ENCODE measurements around the gene TEAD1. TPM values are rescaled to one million over a fixed set of nuclear protein-coding genes. Genes with fewer than 3 reads are reported as not detected.

The TEAD1 gene
- total RNA-seq, 1 donor, result 176 TPM

DNA sequence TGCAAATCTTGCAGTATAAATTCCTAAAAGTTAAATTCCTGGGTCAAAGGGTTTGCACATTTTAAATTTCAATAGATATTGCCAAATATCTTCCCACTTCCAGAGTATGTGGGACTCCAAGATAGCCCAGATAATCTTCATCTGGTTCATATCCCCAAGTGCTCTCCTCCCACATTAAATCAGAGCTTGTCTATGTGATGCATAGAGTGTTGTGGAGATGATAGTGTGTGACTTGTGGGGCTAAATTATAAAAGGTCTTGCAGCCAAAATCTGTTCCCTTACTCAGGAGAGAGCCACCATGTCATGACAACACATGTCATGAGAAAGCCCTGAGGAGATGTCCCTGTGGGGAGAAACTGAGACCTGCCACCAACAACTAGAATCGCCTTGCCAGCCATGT, 39.9 kb upstream of the TEAD1 start:
- TF ChIP-seq, protein P1, sequence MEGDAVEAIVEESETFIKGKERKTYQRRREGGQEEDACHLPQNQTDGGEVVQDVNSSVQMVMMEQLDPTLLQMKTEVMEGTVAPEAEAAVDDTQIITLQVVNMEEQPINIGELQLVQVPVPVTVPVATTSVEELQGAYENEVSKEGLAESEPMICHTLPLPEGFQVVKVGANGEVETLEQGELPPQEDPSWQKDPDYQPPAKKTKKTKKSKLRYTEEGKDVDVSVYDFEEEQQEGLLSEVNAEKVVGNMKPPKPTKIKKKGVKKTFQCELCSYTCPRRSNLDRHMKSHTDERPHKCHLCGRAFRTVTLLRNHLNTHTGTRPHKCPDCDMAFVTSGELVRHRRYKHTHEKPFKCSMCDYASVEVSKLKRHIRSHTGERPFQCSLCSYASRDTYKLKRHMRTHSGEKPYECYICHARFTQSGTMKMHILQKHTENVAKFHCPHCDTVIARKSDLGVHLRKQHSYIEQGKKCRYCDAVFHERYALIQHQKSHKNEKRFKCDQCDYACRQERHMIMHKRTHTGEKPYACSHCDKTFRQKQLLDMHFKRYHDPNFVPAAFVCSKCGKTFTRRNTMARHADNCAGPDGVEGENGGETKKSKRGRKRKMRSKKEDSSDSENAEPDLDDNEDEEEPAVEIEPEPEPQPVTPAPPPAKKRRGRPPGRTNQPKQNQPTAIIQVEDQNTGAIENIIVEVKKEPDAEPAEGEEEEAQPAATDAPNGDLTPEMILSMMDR (IDR thresholded peaks at IDR 0.05; ENCODE audit: extremely low read depth, low read depth, low read length), result no peak
- DNase-seq (ENCODE audit: insufficient read length, low spot score, missing footprints), result no peak
- H3K27me3 ChIP-seq (ENCODE audit: insufficient read depth, low read length), result no peaks in the 10 kb centered on the region
- no peak overlapping the region for H3K4me2 ChIP-seq (ENCODE audit: insufficient read depth, low read length)
- H2AFZ ChIP-seq (ENCODE audit: low read length), result no peak overlapping the region
- no peaks in the 10 kb centered on the region for H4K20me1 ChIP-seq (ENCODE audit: insufficient read depth, low read length)
- H3K4me3 ChIP-seq (ENCODE audit: insufficient read depth, low read length), result no peak overlapping the region
- H3K9me3 ChIP-seq (ENCODE audit: low read depth, low read length), result no peaks in the 10 kb centered on the region
- no peaks in the 10 kb centered on the region for H3K36me3 ChIP-seq (ENCODE audit: insufficient read depth, low read length)
- peaks cover 2% of the 10 kb centered on the region for H3K4me1 ChIP-seq (ENCODE audit: insufficient read depth, low read length)
- H3K27ac ChIP-seq (ENCODE audit: low read depth, low read length), result no peak overlapping the region
- no peaks in the 10 kb centered on the region for H3K79me2 ChIP-seq (ENCODE audit: insufficient read depth, low read length)

DNA sequence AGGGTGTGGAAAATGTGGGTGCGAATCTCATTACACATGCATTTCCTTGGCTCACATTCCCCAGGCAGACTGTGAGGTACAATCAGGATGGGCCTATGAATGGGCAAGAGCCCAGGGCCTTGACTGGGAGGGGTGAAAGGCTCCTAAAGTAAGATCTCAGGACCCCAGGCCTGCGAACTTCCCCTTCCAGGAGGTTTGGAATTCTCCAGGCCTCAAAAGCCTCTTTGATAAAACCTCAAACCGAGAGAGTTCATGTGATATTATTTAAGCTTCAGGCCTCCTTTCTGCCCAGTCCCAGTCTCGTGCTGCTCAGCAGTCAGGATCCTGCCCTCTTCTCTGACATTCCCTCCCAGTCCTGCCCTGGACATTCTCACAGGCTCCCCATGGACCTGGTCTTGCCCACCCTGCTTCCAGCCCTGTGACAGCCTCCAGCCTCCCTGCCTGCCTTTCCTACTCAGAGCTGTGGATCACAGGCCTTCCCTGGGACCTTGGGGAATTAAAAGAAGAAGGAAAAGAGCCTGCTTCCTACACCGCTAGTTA, 37.3 kb upstream of the TEAD1 start:
- TF ChIP-seq, protein P1 (IDR thresholded peaks at IDR 0.05; ENCODE audit: extremely low read depth, low read depth, low read length), result no peak
- no peaks in the 10 kb centered on the region for H3K36me3 ChIP-seq (ENCODE audit: insufficient read depth, low read length)
- no peaks in the 10 kb centered on the region for H3K79me2 ChIP-seq (ENCODE audit: insufficient read depth, low read length)
- H3K4me3 ChIP-seq (ENCODE audit: insufficient read depth, low read length), result no peak overlapping the region
- peaks cover under 1% of the 10 kb centered on the region for H3K4me1 ChIP-seq (ENCODE audit: insufficient read depth, low read length)
- H4K20me1 ChIP-seq (ENCODE audit: insufficient read depth, low read length), result no peaks in the 10 kb centered on the region
- no peaks in the 10 kb centered on the region for H3K9me3 ChIP-seq (ENCODE audit: low read depth, low read length)
- no peak for DNase-seq (ENCODE audit: insufficient read length, low spot score, missing footprints)
- H3K27ac ChIP-seq (ENCODE audit: low read depth, low read length), result no peak overlapping the region
- H3K27me3 ChIP-seq (ENCODE audit: insufficient read depth, low read length), result no peaks in the 10 kb centered on the region
- peak overlapping the region; percentile 38 for H2AFZ ChIP-seq (ENCODE audit: low read length)
- no peak overlapping the region for H3K4me2 ChIP-seq (ENCODE audit: insufficient read depth, low read length)

DNA sequence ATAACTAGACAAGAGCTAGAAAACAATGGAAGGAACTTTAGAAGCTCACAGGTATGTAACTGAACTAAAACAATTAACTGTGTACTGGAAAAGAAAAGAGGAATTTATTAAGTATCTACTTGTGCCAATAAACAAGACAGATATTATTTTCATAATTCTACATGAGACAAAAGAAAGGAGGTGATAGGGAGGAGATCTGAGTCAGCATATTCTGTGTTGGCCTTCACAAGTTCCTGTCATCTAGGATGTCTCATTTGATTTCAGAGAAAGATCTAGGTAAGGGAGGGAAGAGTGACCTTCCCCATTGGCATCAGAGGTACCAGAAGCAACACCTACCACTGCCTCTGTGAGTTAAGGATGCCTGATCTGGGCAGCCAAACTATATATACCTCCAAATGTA, 34.8 kb upstream of the TEAD1 start:
- Histone ChIP-seq H3K36me3 (ENCODE audit: insufficient read depth, low read length) (no peaks in the 10 kb centered on the region), H4K20me1 (ENCODE audit: insufficient read depth, low read length) (no peaks in the 10 kb centered on the region), H3K4me3 (ENCODE audit: insufficient read depth, low read length) (no peak overlapping the region), H3K4me1 (ENCODE audit: insufficient read depth, low read length) (peaks cover 4% of the 10 kb centered on the region), H3K4me2 (ENCODE audit: insufficient read depth, low read length) (no peak overlapping the region), H2AFZ (ENCODE audit: low read length) (no peak overlapping the region), H3K27ac (ENCODE audit: low read depth, low read length) (no peak overlapping the region), H3K9me3 (ENCODE audit: low read depth, low read length) (no peaks in the 10 kb centered on the region), H3K27me3 (ENCODE audit: insufficient read depth, low read length) (no peaks in the 10 kb centered on the region), H3K79me2 (ENCODE audit: insufficient read depth, low read length) (no peaks in the 10 kb centered on the region)
- TF ChIP-seq, protein P1 (IDR thresholded peaks at IDR 0.05; ENCODE audit: extremely low read depth, low read depth, low read length), result no peak
- DNase-seq (ENCODE audit: insufficient read length, low spot score, missing footprints), result no peak

DNA sequence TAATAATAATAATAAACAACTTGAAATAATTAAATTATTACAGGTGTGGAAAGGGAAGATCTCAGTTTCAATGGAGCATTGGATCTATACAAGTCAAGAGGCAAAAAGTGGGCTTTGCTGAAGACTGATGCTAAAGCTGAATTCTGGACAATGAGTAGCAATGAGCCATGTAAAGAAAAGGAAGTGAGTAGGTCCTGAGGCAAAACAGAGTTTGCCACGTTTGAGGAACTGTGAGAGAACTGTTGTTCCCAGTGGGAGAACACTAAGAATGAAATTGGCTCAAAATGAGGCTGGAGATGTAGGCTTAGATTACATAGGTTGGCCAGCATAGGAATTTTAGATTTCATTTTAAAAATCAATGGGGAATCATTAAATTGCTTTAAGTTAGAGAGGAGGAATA, 33.9 kb upstream of the TEAD1 start:
- H2AFZ ChIP-seq (ENCODE audit: low read length), result no peak overlapping the region
- no peak overlapping the region for H3K4me3 ChIP-seq (ENCODE audit: insufficient read depth, low read length)
- no peaks in the 10 kb centered on the region for H3K36me3 ChIP-seq (ENCODE audit: insufficient read depth, low read length)
- no peaks in the 10 kb centered on the region for H3K79me2 ChIP-seq (ENCODE audit: insufficient read depth, low read length)
- no peaks in the 10 kb centered on the region for H3K27me3 ChIP-seq (ENCODE audit: insufficient read depth, low read length)
- H4K20me1 ChIP-seq (ENCODE audit: insufficient read depth, low read length), result no peaks in the 10 kb centered on the region
- no peaks in the 10 kb centered on the region for H3K9me3 ChIP-seq (ENCODE audit: low read depth, low read length)
- no peak for DNase-seq (ENCODE audit: insufficient read length, low spot score, missing footprints)
- peaks cover 4% of the 10 kb centered on the region for H3K4me1 ChIP-seq (ENCODE audit: insufficient read depth, low read length)
- no peak overlapping the region for H3K27ac ChIP-seq (ENCODE audit: low read depth, low read length)
- H3K4me2 ChIP-seq (ENCODE audit: insufficient read depth, low read length), result no peak overlapping the region
- TF ChIP-seq, protein P1 (IDR thresholded peaks at IDR 0.05; ENCODE audit: extremely low read depth, low read depth, low read length), result no peak
